NCI-H524 treated with DMSO at 0.1 percent for 48 hours (cell line): ENCODE results near the gene KDM5B.

Experiments used
- DNase-seq: peaks from one replicate; lab custom pipeline; 2025; lab: John Stamatoyannopoulos, UW

The KDM5B gene

DNA sequence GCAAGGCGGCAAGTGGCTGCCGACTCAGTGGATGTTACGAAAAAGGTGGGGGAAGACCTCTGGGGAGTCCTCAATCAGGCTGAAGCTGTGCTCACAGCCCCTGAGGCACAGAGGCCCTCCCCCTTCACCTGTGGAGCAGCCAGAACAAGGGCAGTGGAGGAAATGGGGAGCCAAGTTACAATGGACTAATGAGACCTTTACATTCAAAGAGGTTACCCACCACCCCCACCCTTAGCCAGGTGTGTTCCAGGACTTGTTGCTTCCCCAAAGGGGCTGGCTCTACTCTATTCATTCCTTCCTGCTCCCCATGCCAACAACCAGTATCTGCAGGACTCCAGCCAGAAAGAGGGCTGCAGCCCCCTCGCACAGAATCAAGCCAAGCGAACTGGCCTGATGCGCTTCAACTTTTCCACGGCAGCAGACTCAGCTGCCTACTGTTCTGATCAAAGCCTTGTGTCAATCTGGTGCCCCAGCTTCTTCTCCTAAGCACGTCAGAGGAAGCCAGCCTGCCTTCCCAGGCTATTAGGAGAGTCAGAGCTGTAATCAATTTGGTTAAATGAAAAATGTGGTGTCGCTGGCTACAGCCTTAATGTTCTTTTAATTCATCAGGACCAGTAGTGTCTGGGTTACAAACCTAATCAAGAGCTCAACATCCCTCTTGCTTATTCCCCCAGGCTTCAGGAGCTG, 96.1 kb downstream of the KDM5B start:
- no peak for DNase-seq

- peak; percentile 13 for DNase-seq
Observed at GRCh38 chr1:202710070-202711045, 97.9 kb downstream of the KDM5B start, which contains the start of gene SYT2. Gene SYT2 (minus strand): TSS chr1:202710454. CDS start chr1:202605772, 104,682 bp downstream.

DNA sequence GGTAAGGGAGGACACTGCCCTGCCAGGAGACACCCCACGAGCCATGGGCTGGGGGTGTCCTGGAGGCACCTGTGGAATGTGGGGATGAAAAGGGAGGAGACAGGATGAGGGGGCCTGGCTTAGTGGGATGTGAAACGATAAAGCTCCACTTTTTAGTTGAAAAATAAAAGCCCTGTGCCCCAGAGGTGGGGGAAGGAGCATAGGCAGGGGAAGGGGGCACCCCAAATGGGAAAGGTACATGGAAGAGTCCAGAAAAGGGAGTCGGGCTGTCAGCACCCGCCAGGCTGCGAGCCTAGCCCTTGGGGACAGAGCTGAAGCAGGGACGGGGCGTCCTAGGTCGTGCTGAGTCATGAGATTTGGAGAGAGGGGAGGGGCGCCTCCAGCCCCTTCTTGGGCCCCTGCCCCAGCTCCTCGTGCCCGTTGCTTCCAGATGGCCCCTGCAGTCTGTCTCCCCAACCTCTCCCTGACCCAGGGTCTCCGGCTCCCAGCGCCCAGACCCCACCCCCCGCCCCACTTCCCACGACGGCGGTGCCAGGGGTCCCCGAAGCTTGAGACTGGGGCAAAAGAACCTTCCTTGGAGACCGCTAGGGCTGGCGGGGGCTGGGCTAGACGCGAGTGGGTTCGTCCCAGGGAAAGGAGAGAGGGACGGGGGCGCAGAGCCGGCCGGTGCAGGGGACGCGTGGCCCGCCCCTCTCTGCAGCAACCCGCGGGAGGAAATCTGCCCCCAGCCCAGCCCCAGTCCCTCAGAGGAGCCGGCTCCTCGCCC, 98.8 kb downstream of the KDM5B start:
- DNase-seq, result no peak

DNA sequence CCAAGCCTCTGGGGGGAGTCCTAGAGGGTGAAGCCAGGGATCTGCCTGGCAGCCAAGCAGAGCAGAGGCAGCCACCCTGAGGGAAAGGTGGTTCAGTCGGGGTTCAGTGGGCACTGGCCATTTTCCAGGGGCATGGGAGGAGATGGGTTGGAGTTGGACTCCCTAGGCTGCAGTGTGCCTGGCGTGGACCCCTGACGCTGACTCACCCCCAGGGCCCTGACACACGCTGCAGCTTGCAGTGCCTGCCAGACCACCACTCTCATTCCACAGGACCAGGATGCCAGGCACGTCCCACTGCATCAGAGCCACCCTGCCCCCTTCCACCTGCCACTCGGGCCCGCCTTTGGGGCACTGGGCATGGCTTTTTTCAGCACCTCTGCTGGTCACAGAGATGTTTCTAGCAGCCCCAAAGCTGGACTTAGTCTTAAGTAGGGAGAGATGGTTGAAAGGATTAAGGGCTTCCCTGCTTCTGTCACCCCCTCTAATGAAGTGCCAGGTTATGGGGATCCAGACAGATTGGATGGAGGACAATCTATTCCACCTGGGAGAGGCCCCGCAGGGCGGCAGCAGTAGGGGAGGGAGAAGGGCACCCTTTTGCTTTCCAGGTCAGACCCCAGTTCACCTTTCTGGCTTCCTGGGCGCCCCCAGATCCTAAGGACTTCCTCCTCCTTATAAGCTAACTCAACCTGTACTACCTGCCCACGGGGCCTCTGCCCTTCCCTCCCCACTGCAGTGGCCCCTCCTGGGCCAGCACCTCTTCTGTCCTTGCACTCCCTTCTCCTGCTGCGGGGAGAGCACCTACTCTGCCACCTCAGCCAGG, 99.6 kb downstream of the KDM5B start:
- no peak for DNase-seq

DNA sequence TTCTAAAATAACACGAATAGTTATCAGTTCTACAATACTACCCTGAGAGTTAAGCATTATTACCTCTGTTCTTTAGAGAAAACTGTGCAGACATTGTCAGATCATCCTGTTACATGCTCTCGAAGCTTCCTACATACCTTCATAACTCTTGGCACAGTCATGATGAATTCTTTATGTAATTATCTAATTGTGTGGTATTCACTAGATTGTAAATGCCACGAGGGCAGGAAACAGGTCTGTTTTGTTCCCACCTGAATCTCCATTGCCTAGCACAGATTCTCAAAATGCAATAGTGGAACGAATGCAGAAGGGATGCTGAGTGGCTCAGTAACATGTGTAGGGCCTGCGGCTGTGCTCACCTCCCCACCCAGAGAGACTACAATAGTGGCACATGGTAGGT, 101.4 kb downstream of the KDM5B start:
- no peak for DNase-seq

DNA sequence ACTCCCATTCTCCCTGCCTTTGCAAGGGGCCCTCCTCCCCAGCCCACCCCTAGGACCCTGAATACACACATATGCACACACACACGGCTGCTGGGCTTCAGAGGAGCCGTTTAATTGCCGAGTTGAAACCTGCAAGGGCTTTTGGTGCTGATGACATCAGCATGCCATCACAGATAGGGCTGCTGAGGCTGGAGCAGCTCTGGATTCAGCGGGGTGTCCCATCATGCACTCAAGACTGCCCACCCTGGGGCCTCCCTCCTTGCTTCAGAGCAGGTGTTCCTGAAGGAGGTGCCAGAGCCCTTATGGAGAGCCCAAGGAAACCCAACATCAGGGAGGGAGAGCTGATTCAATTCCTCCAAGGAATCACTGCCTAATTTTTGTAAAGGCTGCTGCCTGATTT, 103.6 kb downstream of the KDM5B start:
- DNase-seq, result no peak

- no peak for DNase-seq
Observed at GRCh38 chr1:202703191-202703590, 105.0 kb downstream of the KDM5B start.

DNA sequence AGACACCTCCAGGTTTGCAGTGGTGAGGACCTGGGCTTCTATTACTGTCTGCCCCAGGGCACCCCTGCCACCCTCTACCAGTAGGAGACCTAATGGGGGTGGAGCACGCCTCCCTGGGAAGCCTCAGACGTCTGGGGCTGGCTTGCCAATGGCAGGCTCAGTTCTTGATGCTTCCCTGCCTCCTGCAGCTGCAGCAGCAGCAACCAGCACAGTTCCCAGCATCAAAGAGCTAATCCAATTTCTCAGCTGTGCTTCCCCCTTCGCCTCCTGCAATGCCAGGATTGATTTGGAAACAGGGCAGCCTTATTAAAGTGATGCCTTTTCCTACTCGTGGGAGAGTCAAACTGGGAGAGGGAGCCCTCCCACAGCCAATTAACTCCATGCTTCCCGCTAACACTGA, 106.1 kb downstream of the KDM5B start:
- DNase-seq, result no peak

- no peak for DNase-seq
Observed at GRCh38 chr1:202701200-202701599, 107.0 kb downstream of the KDM5B start.

- no peak for DNase-seq
Observed at GRCh38 chr1:202700061-202700460, 108.2 kb downstream of the KDM5B start.

GRCh38 chr1:202698276-202698675, 109.9 kb downstream of the KDM5B start:
- no peak for DNase-seq

DNA sequence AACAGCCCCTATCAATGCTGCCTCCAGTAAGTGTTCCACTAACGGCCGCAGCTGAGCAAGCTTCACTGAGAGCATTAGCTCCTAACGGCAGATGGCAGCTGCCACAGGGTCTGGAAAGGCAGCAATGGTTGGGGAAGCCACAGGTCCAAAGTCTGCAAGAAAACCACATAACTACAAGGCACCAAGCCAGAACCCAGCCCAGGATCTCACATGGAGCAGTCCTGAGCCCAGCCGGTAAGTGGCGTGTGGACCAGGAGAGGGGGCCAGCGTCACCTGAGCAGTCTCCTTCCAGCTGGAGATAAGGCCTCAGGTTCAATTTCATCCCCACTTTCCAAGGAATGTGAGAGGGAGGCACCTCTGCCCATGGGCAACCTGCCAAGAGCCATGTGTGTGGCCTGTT, 111.2 kb downstream of the KDM5B start:
- peak; percentile 6 for DNase-seq

- DNase-seq, result no peak
Observed at GRCh38 chr1:202694314-202694713, 113.9 kb downstream of the KDM5B start.

DNA sequence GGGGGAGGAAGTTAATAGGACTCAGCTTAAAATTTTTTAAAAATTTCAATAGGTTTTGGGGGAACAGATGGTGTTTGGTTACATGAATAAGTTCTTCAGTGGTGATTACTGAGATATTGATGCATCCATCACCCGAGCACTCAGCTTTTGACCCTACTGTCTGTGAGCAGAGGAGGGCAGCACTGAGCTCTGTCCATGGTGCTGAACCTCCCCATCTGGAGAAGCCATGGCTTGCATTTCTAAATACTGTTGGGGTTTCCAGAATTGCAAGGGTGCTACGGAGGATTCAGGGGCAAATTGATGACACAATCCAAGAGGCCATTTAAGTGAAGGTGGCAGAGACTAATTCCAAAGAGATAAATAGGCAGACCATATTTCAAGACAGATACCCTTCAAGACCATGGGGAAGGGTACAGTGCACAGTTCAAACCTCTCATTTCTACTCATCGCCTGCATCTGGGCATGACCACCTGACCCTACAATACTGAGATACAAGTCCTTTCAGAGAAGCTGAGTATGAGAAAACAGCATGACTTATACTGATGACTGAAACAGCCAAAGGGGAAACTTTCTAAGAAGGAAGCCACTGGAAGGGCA, 115.2 kb downstream of the KDM5B start:
- no peak for DNase-seq

DNA sequence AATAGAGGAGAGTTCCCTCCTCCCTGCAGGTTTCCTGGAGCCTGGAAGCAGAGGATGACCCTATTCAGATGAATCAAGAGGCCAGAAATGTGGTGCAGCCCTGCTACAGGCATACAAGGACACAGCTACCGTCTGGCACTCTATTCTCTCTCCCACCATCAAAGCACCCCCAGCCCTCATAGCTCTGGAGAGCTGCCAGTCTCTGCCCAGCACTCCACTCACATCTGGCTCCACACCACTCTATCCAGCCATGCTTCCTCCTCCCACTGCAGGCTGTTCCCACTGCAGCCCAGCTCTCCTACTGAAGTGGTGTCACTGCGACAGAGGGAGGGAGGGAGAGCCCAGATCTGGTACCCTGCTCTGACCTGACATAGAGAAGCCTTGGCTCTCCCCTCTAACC, 116.4 kb downstream of the KDM5B start:
- DNase-seq, result peak; percentile 89

GRCh38 chr1:202689493-202690342, 118.5 kb downstream of the KDM5B start:
- DNase-seq, result no peak

DNA sequence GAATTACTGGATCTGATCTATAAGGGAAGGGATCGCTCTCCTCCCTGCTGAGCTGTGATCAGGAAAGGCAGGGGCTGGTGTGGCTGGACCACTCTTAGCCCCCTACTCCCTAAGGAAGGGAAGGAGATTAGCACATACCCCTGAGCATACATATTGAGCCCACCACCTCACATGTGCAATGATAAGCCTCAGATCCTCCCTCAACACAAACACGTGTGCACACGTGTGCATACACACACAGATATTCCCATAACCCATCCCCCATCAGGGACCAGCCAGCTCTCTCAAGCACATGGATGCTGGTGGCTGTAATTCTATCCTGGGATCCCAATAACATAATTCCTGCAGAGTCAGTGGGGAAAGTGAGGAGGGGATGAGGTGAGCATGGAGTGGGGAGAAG, 119.1 kb downstream of the KDM5B start:
- no peak for DNase-seq

- no peak for DNase-seq
Observed at GRCh38 chr1:202688401-202688800, 119.8 kb downstream of the KDM5B start.

DNA sequence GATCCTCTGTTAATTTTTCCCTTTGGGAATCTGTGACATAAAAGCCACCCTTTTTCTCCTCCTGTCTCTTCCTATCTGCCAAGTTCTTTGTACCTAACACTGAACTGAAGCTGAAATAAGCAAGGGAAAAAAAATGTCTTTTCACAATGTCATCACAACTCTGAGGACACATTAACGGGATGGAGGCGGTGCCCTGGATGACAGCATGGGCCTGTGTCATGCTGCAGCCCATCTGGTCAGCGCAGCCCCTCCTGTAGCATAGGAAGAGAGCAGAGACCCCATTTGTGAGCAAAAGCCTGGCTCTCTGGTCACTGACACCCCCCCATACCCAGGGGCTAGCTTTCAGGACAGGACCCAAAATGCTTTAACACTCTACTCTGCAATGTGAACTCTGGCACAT, 120.4 kb downstream of the KDM5B start:
- no peak for DNase-seq

DNA sequence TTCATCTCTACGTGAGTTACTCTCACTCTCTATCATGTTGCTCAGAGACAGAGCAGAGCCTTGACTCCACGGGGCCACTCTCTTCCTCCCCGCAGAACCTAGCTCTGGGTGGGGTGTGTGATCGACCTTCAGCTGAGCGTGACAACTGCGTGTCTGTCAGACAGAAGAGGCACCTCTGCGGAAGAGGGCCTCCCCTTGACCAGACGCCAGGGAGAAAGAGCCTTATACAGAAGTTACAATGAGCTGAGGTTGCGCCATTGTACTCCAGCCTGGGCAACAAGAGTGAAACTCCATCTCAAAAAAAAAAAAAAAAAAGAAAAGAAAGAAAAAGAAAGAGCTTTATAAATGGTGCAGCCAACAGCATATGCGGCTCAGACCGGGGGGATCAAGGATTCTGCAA, 120.9 kb downstream of the KDM5B start:
- no peak for DNase-seq
